Adipocyte (in vitro differentiated cells): Measurements from ENCODE around the gene ODC1.

Source experiments
- DNase-seq: peaks from one replicate; pipeline ENCODE4 v3.0.0-alpha.2; 2015; ENCODE audit warnings: low read depth
- H3K27me3 ChIP-seq: replicated peaks from 2 replicates; pipeline ENCODE4 v1.7.0; 2013; ENCODE audit warnings: mild to moderate bottlenecking, low read length, moderate library complexity; ENCODE audit not compliant: control insufficient read depth, insufficient read depth
- H3K36me3 ChIP-seq: 2 replicates; pipeline ENCODE4 v1.7.0; 2013; ENCODE audit warnings: low read length, mild to moderate bottlenecking, moderate library complexity; ENCODE audit not compliant: control insufficient read depth, insufficient read depth, severe bottlenecking
- H3K4me1 ChIP-seq: 2 replicates; pipeline ENCODE4 v1.7.0; 2013; ENCODE audit warnings: mild to moderate bottlenecking, low read length, moderate library complexity; ENCODE audit not compliant: control insufficient read depth, insufficient read depth
- H3K4me3 ChIP-seq: 2 replicates; pipeline ENCODE4 v1.7.0; 2013; ENCODE audit warnings: mild to moderate bottlenecking, low read length, moderate library complexity
- H3K9ac ChIP-seq: 2 replicates; pipeline ENCODE4 v1.7.0; 2013; ENCODE audit warnings: mild to moderate bottlenecking, low read length, moderate library complexity
- H3K9me3 ChIP-seq: 2 replicates; pipeline ENCODE4 v1.7.0; 2013; ENCODE audit warnings: mild to moderate bottlenecking, low read length, moderate library complexity; ENCODE audit not compliant: control insufficient read depth

ODC1 gene

GRCh38 chr2:10422251-10422650 lies 25.9 kb downstream of the ODC1 start:
- Histone ChIP-seq H3K4me1 (peaks cover 1% of the 10 kb centered on the region), H3K27me3 (no peaks in the 10 kb centered on the region), H3K9ac (no peak overlapping the region), H3K9me3 (no peaks in the 10 kb centered on the region), H3K36me3 (no peaks in the 10 kb centered on the region), H3K4me3 (no peak overlapping the region)
- no peak for DNase-seq

- no peak for DNase-seq
- Histone ChIP-seq H3K27me3 (no peaks in the 10 kb centered on the region), H3K4me1 (no peaks in the 10 kb centered on the region), H3K4me3 (no peak overlapping the region), H3K9ac (no peak overlapping the region), H3K36me3 (no peaks in the 10 kb centered on the region), H3K9me3 (no peaks in the 10 kb centered on the region)
These were observed 28.4 kb downstream of the ODC1 start for GRCh38 chr2:10419553-10420257.

- Histone ChIP-seq H3K9me3 (no peaks in the 10 kb centered on the region), H3K4me1 (no peaks in the 10 kb centered on the region), H3K27me3 (no peaks in the 10 kb centered on the region), H3K4me3 (no peak overlapping the region), H3K9ac (no peak overlapping the region), H3K36me3 (no peaks in the 10 kb centered on the region)
- no peak for DNase-seq
These were observed 30.4 kb downstream of the ODC1 start for GRCh38 chr2:10417551-10418335.

DNA sequence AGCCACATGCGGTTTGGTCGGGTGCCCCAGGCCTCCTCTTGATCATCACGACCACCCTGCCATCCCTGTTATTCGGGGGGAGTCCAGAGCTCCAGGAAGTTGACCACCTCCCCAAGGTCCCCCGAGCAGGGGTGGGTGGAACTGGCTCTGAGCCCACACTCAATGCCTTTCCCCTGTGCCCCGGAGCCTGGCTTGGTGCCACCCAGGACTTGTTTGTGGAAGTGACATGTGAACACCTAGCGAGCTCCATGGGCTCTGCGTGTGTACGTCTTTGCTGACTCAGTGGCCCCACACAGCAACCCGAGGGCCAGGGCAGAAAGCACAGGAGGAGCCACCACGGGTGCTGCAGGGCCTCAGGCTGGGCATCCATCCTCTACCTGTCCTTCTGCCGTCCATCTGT lies 32.5 kb downstream of the ODC1 start:
- no peaks in the 10 kb centered on the region for H3K36me3 ChIP-seq
- H3K4me3 ChIP-seq = no peak overlapping the region
- no peak for DNase-seq
- no peaks in the 10 kb centered on the region for H3K4me1 ChIP-seq
- H3K9me3 ChIP-seq = no peaks in the 10 kb centered on the region
- no peak overlapping the region for H3K9ac ChIP-seq
- no peaks in the 10 kb centered on the region for H3K27me3 ChIP-seq

DNA sequence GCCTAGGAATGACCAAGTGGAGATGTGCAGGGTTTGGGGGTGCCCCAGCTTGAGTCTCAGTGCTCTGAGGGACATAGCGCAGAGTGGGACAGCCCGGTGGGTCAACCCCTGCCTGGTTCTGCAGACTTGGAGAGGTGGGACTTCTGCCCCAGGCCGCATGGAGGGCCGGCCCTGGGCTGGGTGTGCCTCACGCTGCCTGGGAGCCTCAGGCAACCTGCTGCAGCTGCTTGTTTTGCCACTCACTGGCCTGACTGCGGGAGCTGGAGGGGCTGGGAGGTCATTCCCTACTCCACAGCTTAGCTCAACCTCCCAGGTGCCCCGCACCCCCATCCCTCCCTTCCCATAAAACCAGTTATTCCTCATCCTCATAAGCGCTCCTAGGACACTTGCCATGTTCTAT lies 33.1 kb downstream of the ODC1 start:
- no peak overlapping the region for H3K4me3 ChIP-seq
- DNase-seq = no peak
- H3K27me3 ChIP-seq = no peaks in the 10 kb centered on the region
- H3K9ac ChIP-seq = no peak overlapping the region
- H3K36me3 ChIP-seq = no peaks in the 10 kb centered on the region
- H3K9me3 ChIP-seq = no peaks in the 10 kb centered on the region
- no peaks in the 10 kb centered on the region for H3K4me1 ChIP-seq

DNA sequence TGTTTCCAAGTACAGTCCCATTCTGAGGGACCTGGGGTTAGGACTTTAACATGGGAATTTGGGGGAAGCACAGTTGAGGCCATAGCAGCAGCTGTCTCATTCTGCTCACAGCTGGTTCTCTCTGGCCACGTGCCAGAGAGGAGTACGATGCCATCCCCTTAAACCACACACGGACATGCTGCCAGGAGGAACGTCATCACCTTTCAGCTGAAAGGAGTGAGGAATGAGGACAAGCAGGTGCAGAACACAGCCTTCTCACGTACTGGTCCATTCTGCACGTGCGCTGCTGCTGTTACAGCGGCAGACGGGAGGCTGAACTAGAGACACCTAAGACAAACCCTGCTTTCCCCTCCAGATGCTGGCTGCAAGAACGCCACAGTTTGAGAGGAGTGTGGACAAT lies 33.5 kb downstream of the ODC1 start:
- no peak for DNase-seq
- no peak overlapping the region for H3K4me3 ChIP-seq
- no peak overlapping the region for H3K9ac ChIP-seq
- no peaks in the 10 kb centered on the region for H3K9me3 ChIP-seq
- no peaks in the 10 kb centered on the region for H3K27me3 ChIP-seq
- no peaks in the 10 kb centered on the region for H3K4me1 ChIP-seq
- no peaks in the 10 kb centered on the region for H3K36me3 ChIP-seq

GRCh38 chr2:10413991-10414451 lies 34.1 kb downstream of the ODC1 start:
- no peaks in the 10 kb centered on the region for H3K9me3 ChIP-seq
- peaks cover under 1% of the 10 kb centered on the region for H3K4me1 ChIP-seq
- H3K4me3 ChIP-seq = no peak overlapping the region
- no peaks in the 10 kb centered on the region for H3K36me3 ChIP-seq
- no peaks in the 10 kb centered on the region for H3K27me3 ChIP-seq
- no peak overlapping the region for H3K9ac ChIP-seq
- no peak for DNase-seq

GRCh38 chr2:10413503-10413902 lies 34.6 kb downstream of the ODC1 start:
- no peaks in the 10 kb centered on the region for H3K36me3 ChIP-seq
- no peaks in the 10 kb centered on the region for H3K9me3 ChIP-seq
- no peak for DNase-seq
- peaks cover 5% of the 10 kb centered on the region for H3K4me1 ChIP-seq
- no peak overlapping the region for H3K9ac ChIP-seq
- no peaks in the 10 kb centered on the region for H3K27me3 ChIP-seq
- H3K4me3 ChIP-seq = no peak overlapping the region

GRCh38 chr2:10412380-10412779 lies 35.7 kb downstream of the ODC1 start:
- Histone ChIP-seq H3K9me3 (no peaks in the 10 kb centered on the region), H3K4me1 (peaks cover 16% of the 10 kb centered on the region), H3K27me3 (peaks cover 4% of the 10 kb centered on the region), H3K9ac (no peak overlapping the region), H3K36me3 (no peaks in the 10 kb centered on the region), H3K4me3 (no peak overlapping the region)
- no peak for DNase-seq

GRCh38 chr2:10411557-10411956 lies 36.6 kb downstream of the ODC1 start:
- no peaks in the 10 kb centered on the region for H3K36me3 ChIP-seq
- no peaks in the 10 kb centered on the region for H3K9me3 ChIP-seq
- peaks cover 21% of the 10 kb centered on the region for H3K4me1 ChIP-seq
- H3K4me3 ChIP-seq = no peak overlapping the region
- H3K27me3 ChIP-seq = peaks cover 12% of the 10 kb centered on the region
- no peak for DNase-seq
- H3K9ac ChIP-seq = no peak overlapping the region

GRCh38 chr2:10410823-10411437 lies 37.2 kb downstream of the ODC1 start:
- Histone ChIP-seq H3K4me3 (no peak overlapping the region), H3K9ac (no peak overlapping the region), H3K4me1 (peaks cover 27% of the 10 kb centered on the region), H3K36me3 (no peaks in the 10 kb centered on the region), H3K27me3 (peaks cover 18% of the 10 kb centered on the region), H3K9me3 (no peaks in the 10 kb centered on the region)
- DNase-seq = no peak
